HepG2 (cell line): ENCODE measurements around the gene HSD3B7. TPM values are rescaled to one million over a fixed set of nuclear protein-coding genes. Genes with fewer than 3 reads are reported as not detected.

Source experiments
- NCOA5 ChIP-seq: sonication (generic); formaldehyde crosslinking; IDR thresholded peaks from 2 replicates; pipeline ENCODE4 v1.4.0; 2020; ENCODE audit warnings: missing genetic modification reagents
- RXRB ChIP-seq: IDR thresholded peaks from 2 replicates; pipeline ENCODE4 v1.6.1; 2016; ENCODE audit warnings: borderline replicate concordance, missing genetic modification reagents, missing compliant biosample characterization
- ZNF225 ChIP-seq: sonication (generic); formaldehyde crosslinking; IDR thresholded peaks from 2 replicates; pipeline ENCODE4 v1.4.0; 2020; ENCODE audit warnings: mild to moderate bottlenecking, missing genetic modification reagents
- ZNF260 ChIP-seq: sonication (generic); formaldehyde crosslinking; IDR thresholded peaks from 2 replicates; pipeline ENCODE4 v1.4.0; 2020; ENCODE audit warnings: missing genetic modification reagents, low read depth, mild to moderate bottlenecking, borderline replicate concordance
- ZNF570 ChIP-seq: sonication (generic); formaldehyde crosslinking; IDR thresholded peaks from 2 replicates; pipeline ENCODE4 v1.4.0; 2020; ENCODE audit warnings: mild to moderate bottlenecking, missing genetic modification reagents, borderline replicate concordance
- ZSCAN31 ChIP-seq: sonication (generic); formaldehyde crosslinking; IDR thresholded peaks from 2 replicates; pipeline ENCODE4 v1.5.0; 2020; ENCODE audit warnings: low read depth, mild to moderate bottlenecking, missing genetic modification reagents
- polyA plus RNA-seq, 8 experiments: library from polyadenylated mRNA; depleted of rRNA in 3 of 8; stranded (reverse) in 7 of 8; unstranded in 1 of 8; fragments of >200 nt; fragmentation: Illumina TruSeq in 4 of 8; extraction: Trizol in 4 of 8; gene quantifications; 2 replicates each; pipeline versions ENCODE4 v1.2.1 to v1.2.3, GENCODE V29; 2011 to 2016; ENCODE audit warnings: low read depth in 4 of 8, missing spikeins in 1 of 8, mixed read lengths in 1 of 8; ENCODE audit not compliant: insufficient read depth in 1 of 8
- total RNA-seq, 5 experiments: library from RNA; depleted of rRNA; stranded (reverse); fragments of >200 nt; fragmentation: Illumina TruSeq; extraction: Trizol; gene quantifications; 2 replicates each; pipeline ENCODE4 v1.2.3, GENCODE V29; 2016; ENCODE audit warnings: low read depth in 1 of 5
- TF ChIP-seq, protein P1 (sequence below): sonication (generic); formaldehyde crosslinking; IDR thresholded peaks from 2 replicates; pipeline ENCODE4 v1.4.0; 2020; ENCODE audit warnings: missing genetic modification reagents
- TF ChIP-seq, protein P2 (sequence below): sonication (generic); formaldehyde crosslinking; IDR thresholded peaks from 2 replicates; pipeline ENCODE4 v1.5.0; 2020; ENCODE audit warnings: mild to moderate bottlenecking, missing genetic modification reagents
- TF ChIP-seq, protein P3 (sequence below): sonication (generic); formaldehyde crosslinking; IDR thresholded peaks from 2 replicates; pipeline ENCODE4 v1.5.1; 2020; ENCODE audit warnings: mild to moderate bottlenecking, missing genetic modification reagents
- TF ChIP-seq, protein P4 (sequence below), 2 experiments: sonication (generic) in 1 of 2; formaldehyde crosslinking in 1 of 2; IDR thresholded peaks; 2 replicates each; pipeline versions ENCODE4 v1.4.0 to v1.6.1; 2016 to 2020; ENCODE audit warnings: borderline replicate concordance in 1 of 2, low read depth in 1 of 2, mild to moderate bottlenecking in 1 of 2, missing genetic modification reagents in 1 of 2

The HSD3B7 gene
- total and polyA plus RNA-seq, 2 of the 13 experiments (the other 11 are each of a cell fraction or from before 2014, with no cell fraction given): 32.9 to 69.7 TPM

DNA sequence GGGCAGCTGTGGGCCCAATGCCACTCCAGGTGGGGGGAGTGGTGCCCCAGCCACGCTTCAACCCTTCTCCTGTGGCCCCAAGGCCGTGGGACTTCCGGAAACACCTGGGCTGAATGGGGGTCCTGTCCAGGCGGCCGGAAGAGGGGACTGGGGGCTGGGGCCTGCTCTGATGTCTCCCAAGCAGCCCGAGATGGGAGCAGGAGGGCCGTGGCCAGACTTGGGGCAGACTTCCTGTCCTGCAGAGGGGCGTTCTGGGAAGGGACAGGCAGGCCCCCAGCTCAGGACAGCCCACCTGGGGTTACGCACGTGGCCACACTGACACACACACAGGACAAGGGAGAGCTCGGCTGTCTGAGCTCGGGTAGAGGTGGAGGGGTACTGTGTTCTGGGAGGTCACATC is 5.1 kb downstream of the HSD3B7 start (continued):
- TF ChIP-seq, protein P1, sequence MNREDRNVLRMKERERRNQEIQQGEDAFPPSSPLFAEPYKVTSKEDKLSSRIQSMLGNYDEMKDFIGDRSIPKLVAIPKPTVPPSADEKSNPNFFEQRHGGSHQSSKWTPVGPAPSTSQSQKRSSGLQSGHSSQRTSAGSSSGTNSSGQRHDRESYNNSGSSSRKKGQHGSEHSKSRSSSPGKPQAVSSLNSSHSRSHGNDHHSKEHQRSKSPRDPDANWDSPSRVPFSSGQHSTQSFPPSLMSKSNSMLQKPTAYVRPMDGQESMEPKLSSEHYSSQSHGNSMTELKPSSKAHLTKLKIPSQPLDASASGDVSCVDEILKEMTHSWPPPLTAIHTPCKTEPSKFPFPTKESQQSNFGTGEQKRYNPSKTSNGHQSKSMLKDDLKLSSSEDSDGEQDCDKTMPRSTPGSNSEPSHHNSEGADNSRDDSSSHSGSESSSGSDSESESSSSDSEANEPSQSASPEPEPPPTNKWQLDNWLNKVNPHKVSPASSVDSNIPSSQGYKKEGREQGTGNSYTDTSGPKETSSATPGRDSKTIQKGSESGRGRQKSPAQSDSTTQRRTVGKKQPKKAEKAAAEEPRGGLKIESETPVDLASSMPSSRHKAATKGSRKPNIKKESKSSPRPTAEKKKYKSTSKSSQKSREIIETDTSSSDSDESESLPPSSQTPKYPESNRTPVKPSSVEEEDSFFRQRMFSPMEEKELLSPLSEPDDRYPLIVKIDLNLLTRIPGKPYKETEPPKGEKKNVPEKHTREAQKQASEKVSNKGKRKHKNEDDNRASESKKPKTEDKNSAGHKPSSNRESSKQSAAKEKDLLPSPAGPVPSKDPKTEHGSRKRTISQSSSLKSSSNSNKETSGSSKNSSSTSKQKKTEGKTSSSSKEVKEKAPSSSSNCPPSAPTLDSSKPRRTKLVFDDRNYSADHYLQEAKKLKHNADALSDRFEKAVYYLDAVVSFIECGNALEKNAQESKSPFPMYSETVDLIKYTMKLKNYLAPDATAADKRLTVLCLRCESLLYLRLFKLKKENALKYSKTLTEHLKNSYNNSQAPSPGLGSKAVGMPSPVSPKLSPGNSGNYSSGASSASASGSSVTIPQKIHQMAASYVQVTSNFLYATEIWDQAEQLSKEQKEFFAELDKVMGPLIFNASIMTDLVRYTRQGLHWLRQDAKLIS (CRISPR knock-in tag): no peak
- no peak for TF ChIP-seq RXRB (CRISPR knock-in tag)
- no peak for TF ChIP-seq ZNF225 (CRISPR knock-in tag)
- TF ChIP-seq, protein P2, sequence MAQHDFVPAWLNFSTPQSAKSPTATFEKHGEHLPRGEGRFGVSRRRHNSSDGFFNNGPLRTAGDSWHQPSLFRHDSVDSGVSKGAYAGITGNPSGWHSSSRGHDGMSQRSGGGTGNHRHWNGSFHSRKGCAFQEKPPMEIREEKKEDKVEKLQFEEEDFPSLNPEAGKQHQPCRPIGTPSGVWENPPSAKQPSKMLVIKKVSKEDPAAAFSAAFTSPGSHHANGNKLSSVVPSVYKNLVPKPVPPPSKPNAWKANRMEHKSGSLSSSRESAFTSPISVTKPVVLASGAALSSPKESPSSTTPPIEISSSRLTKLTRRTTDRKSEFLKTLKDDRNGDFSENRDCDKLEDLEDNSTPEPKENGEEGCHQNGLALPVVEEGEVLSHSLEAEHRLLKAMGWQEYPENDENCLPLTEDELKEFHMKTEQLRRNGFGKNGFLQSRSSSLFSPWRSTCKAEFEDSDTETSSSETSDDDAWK: no peak
- TF ChIP-seq, protein P3, sequence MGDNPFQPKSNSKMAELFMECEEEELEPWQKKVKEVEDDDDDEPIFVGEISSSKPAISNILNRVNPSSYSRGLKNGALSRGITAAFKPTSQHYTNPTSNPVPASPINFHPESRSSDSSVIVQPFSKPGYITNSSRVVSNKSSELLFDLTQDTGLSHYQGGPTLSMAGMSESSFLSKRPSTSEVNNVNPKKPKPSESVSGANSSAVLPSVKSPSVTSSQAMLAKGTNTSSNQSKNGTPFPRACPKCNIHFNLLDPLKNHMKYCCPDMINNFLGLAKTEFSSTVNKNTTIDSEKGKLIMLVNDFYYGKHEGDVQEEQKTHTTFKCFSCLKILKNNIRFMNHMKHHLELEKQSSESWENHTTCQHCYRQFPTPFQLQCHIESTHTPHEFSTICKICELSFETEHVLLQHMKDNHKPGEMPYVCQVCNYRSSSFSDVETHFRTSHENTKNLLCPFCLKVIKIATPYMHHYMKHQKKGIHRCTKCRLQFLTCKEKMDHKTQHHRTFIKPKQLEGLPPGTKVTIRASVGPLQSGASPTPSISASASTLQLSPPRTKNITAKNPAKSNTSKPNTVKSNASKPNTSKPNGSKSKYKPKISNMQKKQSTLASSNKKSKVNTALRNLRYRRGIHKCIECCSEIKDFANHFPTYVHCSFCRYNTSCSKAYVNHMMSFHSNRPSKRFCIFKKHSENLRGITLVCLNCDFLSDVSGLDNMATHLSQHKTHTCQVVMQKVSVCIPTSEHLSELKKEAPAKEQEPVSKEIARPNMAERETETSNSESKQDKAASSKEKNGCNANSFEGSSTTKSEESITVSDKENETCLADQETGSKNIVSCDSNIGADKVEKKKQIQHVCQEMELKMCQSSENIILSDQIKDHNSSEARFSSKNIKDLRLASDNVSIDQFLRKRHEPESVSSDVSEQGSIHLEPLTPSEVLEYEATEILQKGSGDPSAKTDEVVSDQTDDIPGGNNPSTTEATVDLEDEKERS (CRISPR knock-in tag): no peak
- no peak for TF ChIP-seq ZNF260 (CRISPR knock-in tag)
- TF ChIP-seq NCOA5 (CRISPR knock-in tag): no peak
- TF ChIP-seq, protein P4, sequence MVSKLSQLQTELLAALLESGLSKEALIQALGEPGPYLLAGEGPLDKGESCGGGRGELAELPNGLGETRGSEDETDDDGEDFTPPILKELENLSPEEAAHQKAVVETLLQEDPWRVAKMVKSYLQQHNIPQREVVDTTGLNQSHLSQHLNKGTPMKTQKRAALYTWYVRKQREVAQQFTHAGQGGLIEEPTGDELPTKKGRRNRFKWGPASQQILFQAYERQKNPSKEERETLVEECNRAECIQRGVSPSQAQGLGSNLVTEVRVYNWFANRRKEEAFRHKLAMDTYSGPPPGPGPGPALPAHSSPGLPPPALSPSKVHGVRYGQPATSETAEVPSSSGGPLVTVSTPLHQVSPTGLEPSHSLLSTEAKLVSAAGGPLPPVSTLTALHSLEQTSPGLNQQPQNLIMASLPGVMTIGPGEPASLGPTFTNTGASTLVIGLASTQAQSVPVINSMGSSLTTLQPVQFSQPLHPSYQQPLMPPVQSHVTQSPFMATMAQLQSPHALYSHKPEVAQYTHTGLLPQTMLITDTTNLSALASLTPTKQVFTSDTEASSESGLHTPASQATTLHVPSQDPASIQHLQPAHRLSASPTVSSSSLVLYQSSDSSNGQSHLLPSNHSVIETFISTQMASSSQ (IDR thresholded peaks at IDR 0.05; ENCODE audit: low read depth): no peak
- TF ChIP-seq, protein P4 (CRISPR knock-in tag; IDR thresholded peaks at IDR 0.05; ENCODE audit: borderline replicate concordance): no peak
- TF ChIP-seq ZNF570 (CRISPR knock-in tag): no peak
- no peak for TF ChIP-seq ZSCAN31 (CRISPR knock-in tag)
